ENCODE measurements around the gene TP53BP1.

Gene TP53BP1

GRCh38 chr15:43516801-43517353 lies 23.9 kb upstream of the TP53BP1 start:
- TF ChIP-seq CTCF (IDR thresholded peaks at IDR 0.05) = no peak

- TF ChIP-seq CTCF (IDR thresholded peaks at IDR 0.05) = no peak
Observed at GRCh38 chr15:43516185-43516584, 23.2 kb upstream of the TP53BP1 start.

- TF ChIP-seq CTCF (IDR thresholded peaks at IDR 0.05) = no peak
Observed at GRCh38 chr15:43515741-43516140, 22.8 kb upstream of the TP53BP1 start.

- peak; percentile 59 for TF ChIP-seq CTCF (IDR thresholded peaks at IDR 0.05)
Observed at GRCh38 chr15:43514241-43515057, 21.5 kb upstream of the TP53BP1 start.

GRCh38 chr15:43513550-43513949 lies 20.6 kb upstream of the TP53BP1 start:
- no peak for TF ChIP-seq CTCF (IDR thresholded peaks at IDR 0.05)

GRCh38 chr15:43511012-43511885 lies 18.3 kb upstream of the TP53BP1 start:
- TF ChIP-seq CTCF (IDR thresholded peaks at IDR 0.05) = peak; percentile 39; the same call in 1 of the 2 replicates

- no peak for TF ChIP-seq CTCF (IDR thresholded peaks at IDR 0.05)
Observed at GRCh38 chr15:43510200-43511011, 17.4 kb upstream of the TP53BP1 start.

All from LNCAP (cell line).